NOMO-1 treated with dmso at 0.1 percent for 144 hours (cell line): ENCODE data around the gene CECR2.

Experiments
- DNase-seq: peaks from one replicate; lab custom pipeline; 2025; ENCODE audit not compliant: unreplicated experiment; lab: John Stamatoyannopoulos, UW

The CECR2 gene

DNA sequence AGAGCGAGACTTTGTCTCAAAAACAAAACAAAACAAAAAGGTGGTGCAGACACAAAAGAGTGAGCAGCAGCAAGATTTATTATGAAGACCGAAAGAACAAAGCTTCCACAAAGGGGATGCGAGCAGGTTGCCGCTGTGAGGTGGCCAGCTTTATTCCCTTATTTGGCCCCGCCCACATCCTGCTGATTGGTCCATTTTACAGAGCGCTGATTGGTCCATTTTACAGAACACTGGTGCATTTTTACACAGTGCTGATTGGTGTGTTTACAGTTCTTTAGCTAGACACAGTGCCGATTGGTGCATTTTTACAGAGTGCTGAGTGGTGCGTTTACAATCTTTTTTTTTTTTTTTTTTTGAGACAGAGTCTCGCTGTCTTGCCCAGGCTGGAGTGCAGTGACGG, 77.4 kb downstream of the CECR2 start:
- no peak for DNase-seq

DNA sequence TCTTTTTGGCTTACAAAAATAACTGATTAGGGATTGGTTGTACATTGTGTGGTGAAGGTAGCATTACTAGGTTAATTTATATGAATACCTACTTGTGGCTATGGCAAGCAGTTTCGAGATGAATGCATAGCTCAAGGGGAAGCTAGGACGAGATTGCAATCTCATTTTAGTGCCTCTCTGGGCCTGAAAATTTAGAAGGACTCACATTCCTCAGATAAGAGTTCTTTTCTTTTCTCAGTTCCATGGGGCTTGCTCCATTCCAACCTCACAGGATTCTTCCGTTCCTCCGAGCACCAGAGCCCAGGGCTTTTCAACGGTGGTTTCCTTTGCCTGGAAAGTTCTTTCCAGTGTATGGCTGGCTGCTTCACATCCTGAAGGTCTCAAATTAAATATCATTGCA, 82.1 kb downstream of the CECR2 start:
- no peak for DNase-seq

DNA sequence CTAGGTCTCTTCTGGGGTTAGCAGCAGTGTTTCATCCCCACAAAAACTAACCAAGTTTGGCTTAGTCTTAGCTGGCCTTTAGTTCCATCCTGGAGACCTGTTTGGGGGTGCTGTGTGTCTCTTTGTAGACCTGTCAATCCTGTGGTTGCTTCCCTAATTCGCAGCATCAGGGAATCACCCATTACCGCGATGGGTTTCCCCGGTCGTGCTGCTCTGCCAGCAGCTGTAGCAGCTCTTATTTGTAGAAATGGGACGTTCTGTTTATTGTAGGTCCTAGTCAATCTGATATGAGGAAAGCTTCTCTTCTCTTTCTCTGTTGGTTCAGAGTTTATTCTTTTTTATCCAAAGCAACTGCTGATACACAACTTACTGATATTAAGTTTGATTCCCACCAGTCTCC, 91.6 kb downstream of the CECR2 start:
- no peak for DNase-seq

DNA sequence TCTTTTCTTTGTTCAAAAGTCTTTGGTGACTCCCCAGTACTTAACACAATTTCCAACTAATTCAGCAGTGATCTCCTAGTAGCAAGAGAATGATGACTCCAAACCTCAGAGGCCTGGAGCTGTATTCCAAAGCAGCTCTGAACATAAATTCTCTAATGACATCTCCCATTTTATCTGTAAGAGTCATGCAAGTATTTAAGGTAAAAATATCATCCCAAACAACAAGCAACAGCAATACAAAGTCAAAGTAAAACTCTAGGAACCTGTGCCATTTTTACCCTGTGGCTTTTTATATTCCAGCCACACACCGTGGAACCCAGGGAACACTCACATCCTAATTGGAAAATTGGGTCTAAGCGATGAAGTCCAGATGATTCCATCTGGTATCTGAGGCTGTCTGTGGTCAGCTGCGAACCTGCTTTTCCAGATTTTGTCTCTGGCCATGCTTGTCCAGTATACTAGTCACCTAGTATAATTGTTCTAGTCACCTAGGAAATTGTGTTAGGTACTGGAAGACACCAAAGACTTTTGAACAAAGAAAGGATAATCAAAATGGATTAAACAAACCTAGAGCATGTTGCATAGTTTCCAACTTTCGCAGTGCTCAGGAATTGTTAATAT, 101.7 kb downstream of the CECR2 start:
- no peak for DNase-seq

DNA sequence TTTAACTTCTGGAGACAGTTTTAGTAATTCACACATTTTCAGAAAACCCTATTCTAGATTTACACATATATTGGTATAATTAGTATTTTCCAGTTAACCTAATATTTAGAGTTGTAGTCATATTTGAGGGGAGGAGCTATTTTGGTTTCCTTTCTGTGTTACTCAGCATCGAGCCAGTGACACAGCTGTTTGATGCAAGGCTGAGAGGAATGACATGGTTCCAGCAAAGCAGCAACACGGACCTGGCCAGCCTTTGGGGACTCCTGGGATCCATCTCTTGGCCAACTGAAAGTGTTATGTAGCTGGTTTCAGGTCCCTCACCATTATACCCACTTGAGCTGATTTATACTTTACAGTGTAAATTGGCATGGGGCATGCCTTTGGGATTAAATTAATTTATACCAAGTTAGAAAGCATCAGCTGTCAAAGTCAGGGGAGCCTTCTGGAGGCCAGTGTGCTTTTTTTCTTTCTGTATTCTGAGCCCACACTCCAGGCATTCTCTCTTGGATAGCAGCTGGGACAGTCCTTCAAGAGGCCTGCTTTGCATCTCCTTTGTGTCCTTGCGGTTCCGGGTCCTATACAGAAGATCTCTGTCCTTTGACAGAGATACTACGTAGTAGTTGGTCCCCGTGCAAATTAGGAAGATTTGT, 102.8 kb downstream of the CECR2 start:
- no peak for DNase-seq

DNA sequence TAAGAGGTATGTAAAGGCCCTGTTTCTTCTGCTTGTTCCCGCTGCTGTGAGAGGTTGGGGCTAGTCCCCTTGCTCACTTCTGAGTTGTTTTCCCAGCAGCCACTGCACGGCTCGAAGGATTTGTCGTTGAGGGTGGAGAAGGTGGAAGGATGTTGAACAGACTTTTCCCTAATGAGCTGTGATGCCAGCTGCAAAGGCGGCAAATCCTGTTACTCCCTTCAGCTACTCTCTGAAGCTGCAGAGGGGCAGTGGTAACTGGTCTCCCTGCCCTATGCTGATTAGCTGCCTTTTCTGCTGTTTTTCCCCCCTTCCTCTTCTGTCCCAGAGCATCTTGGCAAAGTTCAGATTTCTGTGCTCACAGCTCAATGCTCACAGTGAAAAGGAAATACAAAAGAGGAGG, 103.7 kb downstream of the CECR2 start:
- DNase-seq: no peak

DNA sequence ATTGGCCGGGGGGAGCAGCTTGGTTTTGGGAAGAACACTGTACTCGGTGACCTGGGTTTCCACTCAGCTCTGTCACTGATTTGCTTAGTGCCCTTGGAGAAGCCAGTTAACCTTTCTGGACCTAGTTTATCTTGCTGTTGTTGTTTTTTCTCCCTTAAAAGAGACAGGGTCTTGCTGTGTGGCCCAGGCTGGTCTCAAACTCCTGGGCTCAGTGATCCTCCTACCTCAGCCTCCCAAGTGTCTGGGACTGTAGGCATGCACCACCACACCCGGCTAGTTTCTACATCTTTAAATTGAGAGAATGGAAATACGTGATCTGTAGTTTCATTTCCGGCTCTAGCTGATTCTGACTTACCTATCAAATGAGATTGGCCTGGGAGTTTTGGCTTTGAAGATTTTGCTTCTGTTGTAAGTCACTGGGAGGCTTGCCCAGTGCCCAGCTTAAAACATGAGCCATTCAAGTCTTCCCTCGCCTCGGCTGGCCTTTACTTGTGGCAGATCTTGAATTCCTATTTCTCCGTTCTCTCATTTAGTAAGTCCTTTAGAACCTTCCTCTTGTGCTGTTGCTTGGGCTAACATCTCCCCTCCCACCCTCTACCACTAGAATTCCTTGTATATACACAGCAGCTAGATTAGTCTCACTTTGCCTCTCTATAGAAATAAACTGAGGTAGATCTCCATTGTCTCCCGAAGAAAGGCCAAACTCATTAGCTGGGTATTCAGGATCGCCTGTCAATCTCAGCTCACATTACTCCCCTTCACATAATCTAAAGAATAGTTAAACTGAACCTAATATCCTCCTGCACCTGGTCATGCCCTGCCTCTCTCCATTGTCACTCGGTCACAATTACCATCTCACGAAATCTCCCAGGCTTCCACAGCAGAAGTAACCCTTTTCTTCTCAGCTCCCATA, 106.3 kb downstream of the CECR2 start:
- DNase-seq: no peak

DNA sequence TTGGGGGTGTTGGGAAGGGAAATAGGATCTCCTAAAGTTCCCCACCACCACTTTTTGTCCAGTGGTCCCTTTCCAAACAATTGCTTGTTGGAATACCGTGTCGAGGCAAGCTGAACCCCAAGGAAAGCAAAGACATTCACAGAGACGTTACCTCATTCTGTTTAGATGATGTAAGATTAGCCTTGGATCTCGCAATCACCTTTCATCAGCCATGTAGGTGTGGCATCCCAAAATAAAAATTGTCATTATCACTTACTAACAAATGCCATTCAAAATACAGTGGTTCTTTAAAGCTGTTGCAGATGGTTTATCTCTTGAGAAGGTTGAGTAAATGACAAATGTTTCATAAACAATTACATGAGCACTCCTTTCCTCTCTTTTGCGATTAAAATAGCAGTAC, 107.6 kb downstream of the CECR2 start:
- no peak for DNase-seq

DNA sequence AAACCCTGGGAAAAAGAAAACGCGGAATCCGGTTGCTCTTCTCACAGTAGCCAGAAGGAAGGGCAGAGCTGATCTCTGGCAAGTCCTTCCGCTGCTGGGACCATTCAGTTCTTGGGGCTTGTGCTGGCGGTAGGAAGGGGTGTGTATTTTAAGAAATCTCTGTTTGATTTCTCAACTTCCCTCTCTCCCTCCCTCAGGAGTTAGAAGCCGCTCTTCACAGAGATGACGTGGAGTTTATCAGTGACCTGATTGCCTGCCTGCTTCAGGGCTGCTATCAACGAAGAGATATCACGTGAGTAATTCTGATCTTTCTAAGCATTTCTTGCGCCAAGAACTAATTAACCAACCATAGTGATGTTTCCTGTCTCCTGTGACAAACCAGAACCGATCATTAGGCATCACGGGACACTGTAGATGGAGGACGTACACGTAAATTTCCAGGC, 108.2 kb downstream of the CECR2 start:
- peak; percentile 98 for DNase-seq

DNA sequence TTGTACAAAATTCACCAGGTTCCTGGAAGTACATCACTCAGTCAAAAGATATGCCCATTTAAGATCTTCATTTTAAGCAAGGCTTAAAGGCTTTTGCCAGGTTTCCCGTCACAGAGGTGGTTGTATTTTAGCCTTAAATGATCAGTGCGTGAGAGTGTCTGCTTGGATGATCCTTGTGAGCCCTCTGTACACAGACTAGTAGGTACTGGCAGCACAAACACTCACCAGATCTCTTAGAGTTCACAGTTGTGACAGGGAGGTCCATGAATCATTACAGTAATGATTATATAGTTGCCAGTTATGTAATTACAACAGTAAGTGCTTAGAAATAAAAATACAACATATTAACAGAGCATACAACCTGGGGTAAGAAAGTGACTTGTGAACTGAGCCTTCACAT, 109.9 kb downstream of the CECR2 start:
- DNase-seq: no peak

DNA sequence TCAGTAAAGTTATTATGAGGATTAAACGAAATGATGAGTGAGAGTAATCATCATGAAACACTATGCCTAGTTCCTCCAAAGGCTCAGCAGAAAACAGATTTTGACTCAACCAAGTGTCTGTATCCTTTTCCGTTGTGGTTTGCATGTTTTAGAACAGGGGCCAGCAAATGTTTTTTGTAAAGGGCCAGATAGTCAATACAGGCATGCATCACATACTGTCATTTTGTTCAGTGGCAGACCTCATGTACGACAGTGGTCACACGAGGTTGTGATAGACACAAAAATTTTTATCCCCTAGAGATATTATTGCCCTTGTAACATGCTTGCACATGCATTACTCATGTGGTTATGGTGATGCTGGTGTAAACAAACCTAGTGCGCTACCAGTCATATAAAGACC, 112.2 kb downstream of the CECR2 start:
- no peak for DNase-seq

DNA sequence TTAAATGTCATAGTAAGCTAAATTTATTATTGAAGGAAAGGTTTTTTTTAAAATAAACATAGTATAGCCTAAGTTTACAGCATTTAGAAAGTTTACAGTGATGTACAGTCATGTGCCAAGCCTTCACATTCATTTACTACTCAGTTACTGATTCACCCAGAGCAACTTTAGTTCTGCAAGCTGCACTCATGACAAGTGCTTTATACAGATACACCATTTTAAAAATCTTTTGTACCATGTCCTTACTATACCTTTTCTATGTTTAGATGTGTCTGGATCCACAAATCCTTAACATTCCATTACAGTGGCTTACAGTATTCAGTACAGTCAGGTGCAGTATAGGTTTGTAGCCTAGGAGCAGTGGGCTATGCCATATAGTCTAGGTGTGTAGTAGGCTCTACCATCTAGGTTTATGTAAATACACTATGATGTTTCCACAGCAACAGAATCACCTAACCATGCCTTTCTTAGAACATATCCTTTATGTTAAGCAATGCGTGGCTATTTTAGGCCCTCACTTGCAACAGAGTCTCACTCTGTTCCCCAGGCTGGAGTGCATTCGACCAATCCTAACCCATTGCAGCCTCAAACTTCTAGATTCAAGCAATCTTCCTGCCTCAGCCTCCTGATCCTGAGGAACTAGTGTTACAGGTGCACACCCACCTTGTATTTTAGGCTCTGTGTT, 114.6 kb downstream of the CECR2 start:
- DNase-seq: peak; percentile 46

DNA sequence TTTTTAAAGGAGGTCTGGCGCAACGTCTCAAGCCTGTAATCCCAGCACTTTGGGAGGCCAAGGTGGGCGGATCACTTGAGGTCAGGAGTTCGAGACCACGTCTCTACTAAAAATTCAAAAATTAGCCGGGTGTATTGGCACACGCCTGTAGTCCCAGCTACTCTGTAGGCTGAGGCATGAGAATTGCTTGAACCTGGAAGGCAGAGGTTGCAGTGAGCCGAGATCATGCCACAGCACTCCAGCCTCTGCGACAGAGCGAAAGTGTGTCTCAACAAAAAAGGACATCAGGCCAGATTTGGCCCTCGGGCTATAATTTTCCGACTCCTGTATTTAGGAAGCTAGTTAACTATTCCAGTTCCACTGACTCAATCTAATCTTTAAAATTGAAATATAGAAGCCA, 115.3 kb downstream of the CECR2 start:
- DNase-seq: no peak

DNA sequence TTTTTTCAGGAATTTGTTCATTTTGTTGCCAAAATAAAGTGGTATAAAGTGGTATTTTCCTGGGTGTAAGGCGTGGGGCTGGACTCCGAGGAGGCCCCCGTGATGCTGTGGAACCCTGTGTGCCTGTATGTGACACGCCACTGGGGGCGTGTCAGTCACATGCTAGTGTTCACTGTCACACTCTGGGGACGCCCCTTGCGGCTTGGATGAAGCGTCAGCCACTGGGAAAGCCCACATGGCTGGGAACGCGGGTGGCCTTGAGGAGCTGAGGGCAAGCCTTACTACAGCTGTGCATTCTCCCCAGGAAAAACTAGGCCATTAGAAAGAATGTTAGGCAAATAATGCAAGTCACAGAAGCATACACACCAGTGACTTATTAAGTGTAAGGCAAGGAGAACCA, 117.1 kb downstream of the CECR2 start:
- no peak for DNase-seq

DNA sequence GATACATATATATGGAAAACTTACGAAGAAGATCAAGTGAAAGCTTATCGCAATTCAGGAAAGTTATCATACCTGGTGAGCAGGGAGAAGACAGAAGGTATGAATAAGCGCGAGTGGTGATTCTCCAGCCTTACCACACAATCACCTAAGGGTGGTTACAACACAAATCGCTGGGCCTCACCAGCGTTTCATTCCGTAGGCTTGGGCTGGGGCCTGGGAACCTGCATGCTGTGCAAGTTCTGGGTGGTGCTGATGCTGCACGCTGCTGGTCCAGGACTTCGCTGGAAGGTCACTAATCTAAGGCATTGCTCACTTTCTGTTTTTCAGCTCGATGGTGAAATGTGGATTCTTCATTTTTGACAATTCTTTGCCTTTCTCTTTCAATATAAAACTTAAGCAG, 117.5 kb downstream of the CECR2 start:
- DNase-seq: no peak

DNA sequence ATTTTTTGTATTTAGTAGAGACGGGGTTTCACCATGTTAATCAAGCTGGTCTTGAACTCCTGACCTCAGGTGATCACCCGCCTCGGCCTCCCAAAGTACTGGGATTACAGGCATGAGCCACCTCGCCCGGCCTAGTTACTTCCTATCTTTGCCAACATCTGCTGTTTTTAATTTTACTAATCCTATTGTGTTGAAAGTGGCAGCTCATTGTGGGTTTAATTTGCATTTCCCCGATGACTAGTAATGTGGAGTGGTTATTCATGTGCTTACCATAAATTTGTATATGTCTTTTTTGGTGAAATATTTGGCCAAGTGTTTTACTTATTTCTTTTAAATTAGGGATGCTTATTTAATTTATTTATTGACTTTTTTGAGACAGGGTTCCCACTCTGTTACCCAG, 119.8 kb downstream of the CECR2 start:
- DNase-seq: no peak

DNA sequence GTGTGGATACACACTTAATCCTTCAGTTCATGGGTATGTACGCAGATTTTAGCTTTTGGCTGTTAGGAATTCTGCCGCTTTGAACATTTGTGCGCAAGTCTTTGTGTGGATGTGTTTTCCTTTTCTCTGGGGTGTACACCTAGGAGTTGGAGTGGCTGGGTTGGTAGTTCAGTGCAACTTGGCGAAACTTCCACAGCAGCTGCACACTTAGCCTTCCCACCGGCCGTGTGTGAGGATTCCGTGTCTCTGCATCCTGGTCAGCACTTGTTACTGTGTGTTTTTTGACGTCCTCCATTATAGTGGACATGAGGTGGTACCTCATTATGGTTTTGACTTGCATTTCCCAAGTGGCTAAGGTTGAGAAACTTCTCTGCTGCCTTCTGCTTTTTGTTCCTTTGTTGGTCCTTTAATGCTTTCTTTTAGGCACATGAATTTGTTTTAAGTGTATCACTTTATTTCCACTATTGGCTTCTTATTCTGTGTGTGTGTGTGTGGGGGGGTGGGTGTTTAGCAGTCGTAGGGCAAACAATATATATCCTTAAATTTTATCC, 121.9 kb downstream of the CECR2 start:
- no peak for DNase-seq

DNA sequence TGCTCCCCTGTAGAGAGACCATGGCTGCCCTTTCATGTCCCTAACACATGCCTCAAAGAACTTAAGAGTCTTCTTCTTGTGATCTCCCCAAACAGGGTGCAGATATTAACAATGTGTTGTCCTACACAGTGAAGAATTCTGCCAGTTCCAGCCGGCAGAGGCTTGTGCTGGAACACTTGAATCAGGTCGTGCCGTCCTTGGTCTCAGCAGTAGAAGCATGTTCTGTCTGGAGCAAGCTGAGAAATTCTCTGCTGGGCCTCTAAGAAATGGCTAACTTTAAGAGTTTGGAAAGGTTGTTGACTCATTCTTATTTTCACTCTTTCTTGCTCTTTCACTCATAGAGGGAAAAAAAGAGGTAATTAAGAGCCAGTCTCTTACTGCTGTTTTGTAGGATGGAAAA, 123.0 kb downstream of the CECR2 start:
- DNase-seq: no peak

DNA sequence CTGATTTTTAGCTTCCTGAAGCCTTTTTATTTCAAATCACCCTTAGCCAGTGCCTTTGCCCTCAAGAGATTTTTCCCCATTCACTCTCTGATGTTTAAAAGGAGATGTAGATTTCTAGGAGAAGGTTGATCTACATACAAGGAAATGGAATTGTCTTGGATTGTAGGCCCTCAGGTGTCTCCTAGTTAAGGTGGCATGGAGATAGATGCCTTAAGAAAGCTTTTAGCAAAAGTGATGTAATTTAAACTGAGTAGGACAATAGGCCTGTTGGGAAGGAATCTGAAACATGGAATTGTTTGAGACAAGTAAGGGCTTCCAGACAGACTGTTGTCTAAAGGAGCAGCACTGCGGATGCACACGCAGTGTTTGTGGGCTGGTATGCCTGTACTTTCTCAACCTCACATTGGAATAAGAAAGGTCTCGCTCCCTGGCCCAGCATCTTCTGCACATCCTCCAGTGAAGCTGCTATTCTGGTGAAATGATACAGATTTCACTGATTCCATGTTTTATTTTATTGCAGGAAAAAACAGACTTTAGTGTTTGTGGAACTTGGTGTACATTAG, 124.2 kb downstream of the CECR2 start:
- DNase-seq: no peak

DNA sequence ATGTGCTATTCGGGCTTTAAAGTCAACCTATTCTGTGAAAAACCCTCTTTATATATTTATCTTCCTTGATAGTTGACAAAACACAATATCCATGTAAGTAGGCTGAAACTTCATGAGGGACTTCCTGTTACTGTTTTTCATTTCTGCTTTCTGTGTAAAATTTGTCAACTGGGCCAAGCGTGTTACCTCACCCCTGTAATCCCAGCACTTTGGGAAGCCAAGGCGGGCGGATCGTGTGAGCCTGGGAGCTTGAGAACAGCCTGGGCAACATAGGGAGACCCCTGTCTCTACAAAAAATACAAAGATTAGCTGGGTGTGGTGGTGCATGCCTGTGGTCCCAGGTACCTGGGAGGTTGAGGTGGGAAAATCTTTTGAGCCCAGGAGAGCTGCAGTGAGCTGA, 127.6 kb downstream of the CECR2 start:
- DNase-seq: peak; percentile 58
